GM12875 (cell line): ENCODE data around the gene PROKR2.

ENCODE experiments used
- H3K4me3 ChIP-seq: one replicate; pipeline ENCODE4 v1.5.1; 2011; ENCODE audit warnings: low read depth, low read length, control low read depth
- CTCF ChIP-seq: IDR thresholded peaks from 2 replicates; pipeline ENCODE4 v1.5.1; 2011; ENCODE audit warnings: low read depth, mild to moderate bottlenecking, control low read depth, inconsistent platforms, low read length, moderate library complexity, borderline replicate concordance; ENCODE audit not compliant: insufficient read depth

PROKR2 gene

GRCh38 chr20:5356941-5357340 lies 40.2 kb upstream of the PROKR2 start:
- no peak overlapping the region for H3K4me3 ChIP-seq
- no peak for TF ChIP-seq CTCF

DNA sequence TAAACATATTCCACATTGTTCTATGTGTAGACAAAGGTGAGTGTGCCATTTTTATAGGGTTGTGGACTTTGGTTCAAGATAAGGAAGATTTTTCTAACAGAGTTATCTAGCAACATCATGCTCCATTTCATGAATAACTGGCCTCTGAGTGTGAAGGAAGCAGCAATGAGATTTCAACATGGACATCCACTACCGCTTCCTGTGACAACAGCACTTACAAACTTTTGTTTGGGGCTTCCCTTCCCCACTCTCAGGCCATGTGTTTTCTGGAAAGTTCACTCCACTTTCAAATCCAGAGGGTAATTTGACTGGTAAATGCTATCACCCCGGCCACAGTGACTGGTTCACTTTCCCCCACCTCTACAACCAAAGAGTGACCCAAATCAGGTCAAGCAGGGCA lies 38.1 kb upstream of the PROKR2 start:
- no peak for TF ChIP-seq CTCF
- no peak overlapping the region for H3K4me3 ChIP-seq

GRCh38 chr20:5353624-5354496 lies 37.1 kb upstream of the PROKR2 start:
- TF ChIP-seq CTCF, result no peak
- H3K4me3 ChIP-seq, result no peak overlapping the region

- no peak overlapping the region for H3K4me3 ChIP-seq
- no peak for TF ChIP-seq CTCF
These were observed 32.7 kb upstream of the PROKR2 start for GRCh38 chr20:5349448-5349847.

DNA sequence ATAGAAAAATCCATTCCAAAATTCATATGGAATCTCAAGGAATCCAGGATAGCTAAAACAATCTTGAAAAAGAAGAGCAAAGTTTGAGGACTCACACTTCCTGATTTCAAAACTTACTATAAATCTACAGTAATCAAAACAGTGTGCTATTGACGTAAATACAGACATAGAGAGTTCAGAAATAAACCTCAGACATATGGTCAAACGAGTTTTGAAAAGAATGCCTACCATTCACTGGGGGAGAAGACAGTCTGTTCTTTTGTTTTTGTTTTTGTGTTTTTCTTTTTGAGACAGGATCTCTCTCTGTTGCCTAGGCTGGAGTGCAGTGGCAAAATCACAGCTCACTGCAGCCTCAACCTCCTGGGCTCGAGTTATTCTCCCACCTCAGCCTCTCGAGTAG lies 25.3 kb upstream of the PROKR2 start:
- no peak overlapping the region for H3K4me3 ChIP-seq
- no peak for TF ChIP-seq CTCF

DNA sequence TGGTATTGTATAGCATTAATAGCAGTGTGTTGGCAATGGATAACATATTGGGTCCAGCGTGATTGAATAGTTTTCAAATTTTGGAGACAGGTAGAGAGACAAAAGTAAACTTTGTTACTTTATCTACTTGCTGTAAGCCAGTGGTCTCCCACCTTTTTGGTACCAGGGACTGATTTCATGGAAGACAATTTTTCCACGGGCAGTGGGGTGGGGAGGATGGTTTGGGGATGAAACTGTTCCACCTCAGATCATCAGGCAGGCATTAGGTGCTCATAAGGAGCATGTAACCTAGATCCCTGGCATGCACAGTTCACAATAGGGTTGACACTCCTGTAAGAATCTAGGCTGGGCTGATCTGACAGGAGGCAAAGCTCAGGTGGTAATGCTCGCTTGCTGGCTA lies 14.6 kb upstream of the PROKR2 start:
- H3K4me3 ChIP-seq, result no peak overlapping the region
- no peak for TF ChIP-seq CTCF

GRCh38 chr20:5328268-5328667 lies 11.5 kb upstream of the PROKR2 start:
- no peak for TF ChIP-seq CTCF
- no peak overlapping the region for H3K4me3 ChIP-seq
